ENCODE results near the gene MBD3L3. TPM values are rescaled to one million over a fixed set of nuclear protein-coding genes. Genes with fewer than 3 reads are reported as not detected.

Gene MBD3L3
- total and polyA plus RNA-seq, 2 donors (not counting 1 experiment from before 2014, with no cell fraction given): not detected

GRCh38 chr19:7010722-7011593 lies 47.5 kb downstream of the MBD3L3 start:
- H3K36me3 ChIP-seq (ENCODE audit: control insufficient read depth, insufficient read depth, low read length): no peaks in the 10 kb centered on the region
- H3K4me2 ChIP-seq (ENCODE audit: extremely low read depth, insufficient read depth, low read length): no peak overlapping the region
- H3K27ac ChIP-seq (ENCODE audit: insufficient read depth, low read length): no peak overlapping the region
- no peaks in the 10 kb centered on the region for H3K9me3 ChIP-seq (ENCODE audit: control insufficient read depth, insufficient read depth, low read depth, low read length)
- no peak for TF ChIP-seq CTCF (conservative IDR thresholded peaks at IDR 0.05 in 1 of 2, IDR thresholded peaks at IDR 0.05 in 1 of 2; ENCODE audit: low read depth in 1 of 2, low read length in 2 of 2)
- no peaks in the 10 kb centered on the region for H3K27me3 ChIP-seq (ENCODE audit: control insufficient read depth, insufficient read depth, low read length)
- no peak for DNase-seq (ENCODE audit: low read depth in 2 of 2)
- H3K9ac ChIP-seq (ENCODE audit: insufficient read depth, low read length): no peak overlapping the region
- no peak overlapping the region for H3K4me3 ChIP-seq (replicated peaks in 1 of 4; ENCODE audit: control extremely low read depth in 1 of 4, insufficient read depth in 1 of 4, low read depth in 3 of 4, low read length in 4 of 4)
- H3K4me1 ChIP-seq (ENCODE audit: control insufficient read depth, extremely low read depth, insufficient read depth, low read length): no peaks in the 10 kb centered on the region
- H4K20me1 ChIP-seq (ENCODE audit: control insufficient read depth, extremely low read depth, insufficient read depth, low read length): no peaks in the 10 kb centered on the region
- H2AFZ ChIP-seq (ENCODE audit: low read length): no peak overlapping the region
- H3K79me2 ChIP-seq (ENCODE audit: control insufficient read depth, insufficient read depth, low read length): no peaks in the 10 kb centered on the region

- no peak for TF ChIP-seq CTCF (conservative IDR thresholded peaks at IDR 0.05 in 1 of 2, IDR thresholded peaks at IDR 0.05 in 1 of 2; ENCODE audit: low read depth in 1 of 2, low read length in 2 of 2)
- no peaks in the 10 kb centered on the region for H3K36me3 ChIP-seq (ENCODE audit: control insufficient read depth, insufficient read depth, low read length)
- no peak overlapping the region for H3K27ac ChIP-seq (ENCODE audit: insufficient read depth, low read length)
- H3K79me2 ChIP-seq (ENCODE audit: control insufficient read depth, insufficient read depth, low read length): no peaks in the 10 kb centered on the region
- no peaks in the 10 kb centered on the region for H3K9me3 ChIP-seq (ENCODE audit: control insufficient read depth, insufficient read depth, low read depth, low read length)
- H3K4me3 ChIP-seq (replicated peaks in 1 of 4; ENCODE audit: control extremely low read depth in 1 of 4, insufficient read depth in 1 of 4, low read depth in 3 of 4, low read length in 4 of 4): no peak overlapping the region
- no peak overlapping the region for H2AFZ ChIP-seq (ENCODE audit: low read length)
- H4K20me1 ChIP-seq (ENCODE audit: control insufficient read depth, extremely low read depth, insufficient read depth, low read length): no peaks in the 10 kb centered on the region
- H3K27me3 ChIP-seq (ENCODE audit: control insufficient read depth, insufficient read depth, low read length): no peaks in the 10 kb centered on the region
- H3K4me1 ChIP-seq (ENCODE audit: control insufficient read depth, extremely low read depth, insufficient read depth, low read length): no peaks in the 10 kb centered on the region
- no peak overlapping the region for H3K9ac ChIP-seq (ENCODE audit: insufficient read depth, low read length)
- H3K4me2 ChIP-seq (ENCODE audit: extremely low read depth, insufficient read depth, low read length): no peak overlapping the region
- no peak for DNase-seq (ENCODE audit: low read depth in 2 of 2)
Observed at GRCh38 chr19:7007859-7008258, 50.6 kb downstream of the MBD3L3 start.

Other genes starting within 250 kb of the MBD3L3 start
- gene ADGRE1, start 171.1 kb downstream of the MBD3L3 start, total RNA-seq: under 0.01 TPM in 1 of 2 replicates, not detected in the other
- not detected in 2 replicates for gene ADGRE1, start 171.1 kb downstream of the MBD3L3 start, polyA plus RNA-seq
- gene MBD3L2B, start 37.2 kb downstream of the MBD3L3 start, total RNA-seq: not detected in 2 replicates
- gene MBD3L2B, start 37.2 kb downstream of the MBD3L3 start, polyA plus RNA-seq: not detected in 2 replicates
- not detected in 2 replicates for gene MBD3L5, start 28.1 kb downstream of the MBD3L3 start, total RNA-seq
- gene MBD3L5, start 28.1 kb downstream of the MBD3L3 start, polyA plus RNA-seq: not detected in 2 replicates
- gene MBD3L4, start 18.5 kb downstream of the MBD3L3 start, total RNA-seq: not detected in 2 replicates
- gene MBD3L4, start 18.5 kb downstream of the MBD3L3 start, polyA plus RNA-seq: not detected in 2 replicates
- not detected in 2 replicates for gene MBD3L2, start 9.4 kb downstream of the MBD3L3 start, total RNA-seq
- gene MBD3L2, start 9.4 kb downstream of the MBD3L3 start, polyA plus RNA-seq: not detected in 2 replicates
- gene ZNF557, start 11.0 kb upstream of the MBD3L3 start, total RNA-seq: 18.3 and 18.5 TPM in 2 replicates
- 2.9 and 3.4 TPM in 2 replicates for gene ZNF557, start 11.0 kb upstream of the MBD3L3 start, polyA plus RNA-seq
- 23.9 and 25.4 TPM in 2 replicates for gene INSR, start 235.7 kb upstream of the MBD3L3 start, total RNA-seq
- gene INSR, start 235.7 kb upstream of the MBD3L3 start, polyA plus RNA-seq: 2.3 and 3.7 TPM in 2 replicates

Data from fibroblast of lung (primary cell).